ENCODE results near the gene PYGB. TPM values are rescaled to one million over a fixed set of nuclear protein-coding genes. Genes with fewer than 3 reads are reported as not detected.
A peak's percentile ranks its signal among the peaks of the same experiment; 100 is the strongest.

Gene PYGB
- total and polyA plus RNA-seq, 8 donors: 17.4 to 37.2 (median 24.2) TPM

GRCh38 chr20:25321262-25321831, 73.5 kb downstream of the PYGB start:
- Histone ChIP-seq H3K27ac (no peak overlapping the region), H3K36me3 (peaks cover 0 to 27% (median 3%) of the 10 kb centered on the region in 3 donors), H3K9me3 (no peaks in the 10 kb centered on the region), H3K4me3 (no peak overlapping the region), H3K4me1 (no peaks in the 10 kb centered on the region), H3K27me3 (no peaks in the 10 kb centered on the region)
- no peak for ATAC-seq
- WGBS, 2 donors: 95% methylated on average over 5 of the region's 5 CpGs
- DNase-seq: peak in 2 of 6 donors; percentile 4 to 7
- intact Hi-C loops (cut with DNase I): no loop called here
- no peak for FAIRE-seq
- TF ChIP-seq CTCF (IDR thresholded peaks at IDR 0.05): no peak

GRCh38 chr20:25321991-25322390, 74.1 kb downstream of the PYGB start:
- ATAC-seq (no peak), DNase-seq (no peak), FAIRE-seq (no peak)
- no peak overlapping the region for H3K4me3 ChIP-seq
- H3K27ac ChIP-seq: no peak overlapping the region
- H3K27me3 ChIP-seq: no peaks in the 10 kb centered on the region
- no peaks in the 10 kb centered on the region for H3K4me1 ChIP-seq
- peaks cover 0 to 27% (median 3%) of the 10 kb centered on the region in 3 donors for H3K36me3 ChIP-seq
- intact Hi-C loops (cut with DNase I): no loop called here
- no peaks in the 10 kb centered on the region for H3K9me3 ChIP-seq
- TF ChIP-seq CTCF (IDR thresholded peaks at IDR 0.05): no peak
- 83 to 86% methylated on average over 4 of the region's 4 CpGs for WGBS, 2 donors

GRCh38 chr20:25323496-25324246, 75.8 kb downstream of the PYGB start:
- Histone ChIP-seq H3K36me3 (peaks cover 0 to 27% (median 3%) of the 10 kb centered on the region in 3 donors), H3K4me3 (no peak overlapping the region), H3K27ac (no peak overlapping the region), H3K9me3 (no peaks in the 10 kb centered on the region), H3K4me1 (no peaks in the 10 kb centered on the region), H3K27me3 (no peaks in the 10 kb centered on the region)
- intact Hi-C loops (cut with DNase I): no loop called here
- ATAC-seq: no peak
- FAIRE-seq: no peak
- DNase-seq: peak in 1 of 6 donors; percentile 11
- 82 to 84% methylated on average over 12 of the region's 12 CpGs for WGBS, 2 donors
- no peak for TF ChIP-seq CTCF (IDR thresholded peaks at IDR 0.05)

- ATAC-seq (peak in 3 of 4 donors; percentile 23 to 81 (median 77)), DNase-seq (peak in 2 of 6 donors; percentile 6 to 51), FAIRE-seq (no peak)
- H3K4me3 ChIP-seq: no peak overlapping the region
- H3K27me3 ChIP-seq: no peaks in the 10 kb centered on the region
- TF ChIP-seq CTCF (IDR thresholded peaks at IDR 0.05): no peak
- intact Hi-C loops (cut with DNase I): no loop called here
- peaks cover 0 to 27% (median 3%) of the 10 kb centered on the region in 3 donors for H3K36me3 ChIP-seq
- no peaks in the 10 kb centered on the region for H3K4me1 ChIP-seq
- no peaks in the 10 kb centered on the region for H3K9me3 ChIP-seq
- 78 to 83% methylated on average over 5 of the region's 5 CpGs for WGBS, 2 donors
- H3K27ac ChIP-seq: peak overlapping the region in 2 of 4 donors; percentile 23 to 34
Observed at GRCh38 chr20:25324412-25324811, 76.5 kb downstream of the PYGB start.

GRCh38 chr20:25325073-25325472, 77.2 kb downstream of the PYGB start:
- DNase-seq: peak in 1 of 6 donors; percentile 6
- 37 to 39% methylated on average over 3 of the region's 3 CpGs for WGBS, 2 donors
- H3K4me1 ChIP-seq: no peaks in the 10 kb centered on the region
- no peaks in the 10 kb centered on the region for H3K27me3 ChIP-seq
- H3K4me3 ChIP-seq: no peak overlapping the region
- H3K36me3 ChIP-seq: peaks cover 0 to 22% (median 3%) of the 10 kb centered on the region in 3 donors
- no peak for FAIRE-seq
- no peaks in the 10 kb centered on the region for H3K9me3 ChIP-seq
- no peak for TF ChIP-seq CTCF (IDR thresholded peaks at IDR 0.05)
- peak in 1 of 4 donors; percentile 31 for ATAC-seq
- H3K27ac ChIP-seq: peak overlapping the region in 2 of 4 donors; percentile 23 to 34
- intact Hi-C loops (cut with DNase I): no loop called here

Measured in pancreas (tissue), 10 donors.